ENCODE results near the gene SNX17.
"Not testable (repeated sequence)": the region's sequence is repeated elsewhere in the genome, so short reads cannot be mapped to it uniquely, and the experiment has no call there.

Gene SNX17

GRCh38 chr2:27370026-27370815 lies at the start of gene SNX17, which contains the start of gene EIF2B4:
Gene SNX17, plus strand, starts transcription at chr2:27370616. Its CDS starts 128 bp downstream, at chr2:27370744.
Gene EIF2B4, minus strand, starts transcription at chr2:27370338. Its CDS starts 24 bp downstream, at chr2:27370314.
- peak; percentile 83 to 92 for DNase-seq

GRCh38 chr2:27320958-27321543 lies 49.4 kb upstream of the SNX17 start:
- peak in 1 of 2 experiments; percentile 11 for DNase-seq

- no peak for DNase-seq
Measured at GRCh38 chr2:27322301-27322765, 48.1 kb upstream of the SNX17 start.

GRCh38 chr2:27322766-27323595 lies 47.4 kb upstream of the SNX17 start, which contains the start of gene MPV17:
Gene MPV17, minus strand, starts transcription at chr2:27323097. Its CDS starts 580 bp downstream, at chr2:27322517.
- peak; percentile 20 to 69 for DNase-seq

GRCh38 chr2:27323596-27324285 lies 46.7 kb upstream of the SNX17 start:
- no peak for DNase-seq

GRCh38 chr2:27324720-27325119 lies 45.7 kb upstream of the SNX17 start:
- DNase-seq, result no peak

GRCh38 chr2:27335311-27335710 lies 35.1 kb upstream of the SNX17 start:
- DNase-seq, result no peak

- DNase-seq, result no peak
Measured at GRCh38 chr2:27336173-27336572, 34.2 kb upstream of the SNX17 start.

- no peak for DNase-seq
Measured at GRCh38 chr2:27347641-27348040, 22.8 kb upstream of the SNX17 start.

- DNase-seq, result no peak
Measured at GRCh38 chr2:27350106-27350693, 20.2 kb upstream of the SNX17 start.

- no peak for DNase-seq
Measured at GRCh38 chr2:27351802-27352598, 18.4 kb upstream of the SNX17 start.

GRCh38 chr2:27353386-27353761 lies 17.0 kb upstream of the SNX17 start:
- DNase-seq, result not testable (repeated sequence)

- no peak for DNase-seq
Measured at GRCh38 chr2:27353762-27354596, 16.4 kb upstream of the SNX17 start.

- no peak for DNase-seq
Measured at GRCh38 chr2:27354597-27354927, 15.9 kb upstream of the SNX17 start.

- no peak for DNase-seq
Measured at GRCh38 chr2:27356056-27356381, 14.4 kb upstream of the SNX17 start.

- peak; percentile 84 to 85 for DNase-seq
Measured at GRCh38 chr2:27356382-27357181, 13.8 kb upstream of the SNX17 start, which contains the start of gene GTF3C2. Gene GTF3C2, minus strand, starts transcription at chr2:27356764. Its CDS starts 13,210 bp downstream, at chr2:27343554.

- DNase-seq, result no peak
Measured at GRCh38 chr2:27362678-27363420, 7.6 kb upstream of the SNX17 start.

- no peak for DNase-seq
Measured at GRCh38 chr2:27363933-27364332, 6.5 kb upstream of the SNX17 start.

- DNase-seq, result no peak
Measured at GRCh38 chr2:27369471-27370025, 868 bp upstream of the SNX17 start.
